Measurements from ENCODE around the gene ZNF638.

GRCh38 chr2:71426721-71427120, 95.1 kb downstream of the ZNF638 start:
- TF ChIP-seq POLR2A (IDR thresholded peaks at IDR 0.05), result no peak
- no peak for TF ChIP-seq CTCF (IDR thresholded peaks at IDR 0.05)
